Measurements from ENCODE around the gene RAD54L2.
"Not testable (repeated sequence)": the region's sequence is repeated elsewhere in the genome, so short reads cannot be mapped to it uniquely, and the experiment has no call there.

RAD54L2 gene

GRCh38 chr3:51539291-51539941, 897 bp downstream of the RAD54L2 start:
- no peak for DNase-seq

DNA sequence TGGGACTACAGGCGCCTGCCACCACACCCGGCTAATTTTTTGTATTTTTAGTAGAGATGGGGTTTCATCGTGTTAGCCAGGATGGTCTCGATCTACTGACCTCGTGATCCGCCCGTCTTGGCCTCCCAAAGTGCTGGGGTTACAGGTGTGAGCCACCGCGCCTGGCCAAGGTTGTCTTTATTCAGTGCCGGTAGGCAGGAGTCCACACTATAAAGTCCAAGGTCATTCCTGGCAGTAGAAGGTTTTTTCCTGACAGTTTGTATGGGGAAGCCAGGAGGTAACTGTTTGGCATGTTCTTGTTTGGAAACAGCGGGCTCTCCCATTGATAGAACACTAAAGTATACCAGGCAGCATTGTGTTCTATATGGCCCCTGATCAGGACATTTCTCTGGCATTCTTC, 4.1 kb downstream of the RAD54L2 start:
- not testable (repeated sequence) for DNase-seq

- no peak for DNase-seq
These were observed 5.7 kb downstream of the RAD54L2 start for GRCh38 chr3:51544011-51544775.

DNA sequence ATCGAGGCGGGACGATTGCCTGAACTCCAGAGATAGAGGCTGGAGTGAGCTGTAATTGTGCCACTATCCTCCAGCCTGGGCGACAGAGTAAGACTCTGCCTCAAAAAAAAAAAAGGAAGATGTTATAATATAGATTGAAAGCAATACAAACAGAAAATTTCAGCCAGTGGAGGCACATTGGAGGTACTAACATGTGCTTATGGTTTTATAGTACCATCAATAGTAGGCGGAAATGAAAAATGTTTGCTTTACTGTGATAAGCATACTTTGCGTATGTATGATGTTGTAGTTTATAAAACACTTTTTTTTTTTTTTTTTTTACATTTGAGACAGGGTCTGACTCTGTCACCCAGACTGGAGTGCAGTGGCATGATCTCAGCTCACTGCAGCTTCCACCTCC, 8.8 kb downstream of the RAD54L2 start:
- no peak for DNase-seq

DNA sequence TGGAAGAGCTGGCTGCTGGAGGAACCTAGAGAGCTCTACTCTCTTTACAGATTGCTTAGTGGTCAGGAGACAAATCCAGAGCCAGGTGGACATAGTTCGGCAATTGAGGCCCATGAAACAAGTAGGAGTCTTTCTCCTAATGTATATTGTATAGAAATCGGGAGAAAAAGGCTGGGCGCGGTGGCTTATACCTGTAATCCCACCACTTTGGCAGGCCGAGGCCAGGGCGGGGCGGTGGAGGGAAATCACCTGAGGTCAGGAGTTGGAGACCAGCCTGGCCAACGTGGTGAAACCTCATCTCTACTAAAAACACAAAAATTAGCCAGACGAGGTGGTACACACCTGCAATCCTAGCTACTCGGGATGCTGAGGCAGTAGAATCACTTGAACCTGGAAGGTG, 10.8 kb downstream of the RAD54L2 start:
- no peak for DNase-seq

DNA sequence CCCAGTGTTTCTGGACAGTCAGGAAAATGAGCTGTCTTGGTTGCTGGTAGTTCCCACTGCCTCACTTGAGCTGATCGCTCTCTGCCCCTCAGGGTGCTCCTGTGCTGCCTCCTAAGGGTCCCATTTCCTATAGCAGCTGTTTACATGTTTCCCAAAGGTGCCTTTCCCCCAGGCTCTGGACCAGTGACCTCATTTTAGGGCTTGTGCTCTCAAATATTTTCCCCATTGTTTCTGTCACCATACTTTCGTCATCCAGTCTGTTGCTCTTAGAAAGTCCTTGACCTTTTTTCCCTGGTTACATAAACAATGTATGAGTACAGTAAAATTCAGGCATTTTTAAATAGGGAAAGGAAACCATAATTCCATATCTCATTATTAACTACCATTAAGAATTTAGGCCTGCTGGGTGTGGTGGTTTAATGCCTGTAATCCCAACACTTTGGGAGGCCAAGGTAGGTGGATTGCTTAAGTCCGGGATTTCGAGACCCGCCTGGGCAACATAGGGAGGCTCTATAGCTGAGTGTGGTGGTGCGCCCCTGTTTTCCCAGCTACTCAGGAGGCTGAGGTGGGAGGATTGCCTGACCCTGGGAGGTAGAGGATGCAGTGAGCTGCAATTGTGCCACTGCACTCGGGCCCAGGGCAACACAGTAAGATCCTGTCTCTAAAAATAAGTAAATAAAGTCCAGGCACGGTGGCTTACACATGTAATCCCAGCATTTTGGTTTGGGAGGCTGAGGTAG, 11.7 kb downstream of the RAD54L2 start:
- no peak for DNase-seq

DNA sequence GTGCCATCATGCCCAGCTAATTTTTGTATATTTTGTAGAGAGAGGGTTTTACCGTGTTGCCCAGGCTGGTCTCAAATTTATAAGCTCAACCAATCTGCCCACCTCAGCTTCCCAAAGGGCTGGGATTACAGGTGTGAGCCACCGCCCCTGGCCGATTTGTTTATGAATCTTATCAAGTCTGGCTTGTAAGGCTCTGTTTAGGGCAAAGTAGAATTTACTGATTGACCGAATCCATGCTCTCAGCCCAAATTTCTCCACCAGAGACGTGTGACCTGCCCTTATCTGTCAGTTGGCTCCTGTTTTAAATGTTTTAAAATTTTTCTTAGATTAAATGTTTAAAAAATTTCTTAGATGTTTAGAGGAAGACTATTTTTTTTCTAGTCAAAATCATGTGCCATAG, 19.5 kb downstream of the RAD54L2 start:
- DNase-seq: no peak

DNA sequence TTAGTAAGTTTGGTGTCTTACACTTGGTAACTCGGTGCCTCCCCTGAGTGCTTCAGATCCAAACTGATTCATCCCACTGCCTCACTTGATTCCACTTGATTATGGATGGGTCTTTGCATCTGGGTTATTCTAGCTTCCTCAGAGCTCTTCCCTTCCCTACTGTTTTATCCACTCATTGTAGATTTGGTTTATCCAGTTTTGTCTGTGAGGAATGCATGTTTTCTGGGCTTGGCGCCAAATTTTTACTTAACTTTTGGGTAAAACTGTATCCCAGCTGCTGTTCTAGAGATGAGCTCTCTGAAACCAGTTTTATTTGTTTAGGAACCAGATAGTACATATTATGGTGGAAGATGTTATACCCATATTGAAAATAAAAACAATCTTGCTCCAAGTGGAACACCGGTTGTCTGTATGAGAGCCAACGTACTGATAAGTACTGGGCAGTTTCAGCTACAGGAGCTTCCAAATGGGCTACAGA, 20.9 kb downstream of the RAD54L2 start:
- no peak for DNase-seq

DNA sequence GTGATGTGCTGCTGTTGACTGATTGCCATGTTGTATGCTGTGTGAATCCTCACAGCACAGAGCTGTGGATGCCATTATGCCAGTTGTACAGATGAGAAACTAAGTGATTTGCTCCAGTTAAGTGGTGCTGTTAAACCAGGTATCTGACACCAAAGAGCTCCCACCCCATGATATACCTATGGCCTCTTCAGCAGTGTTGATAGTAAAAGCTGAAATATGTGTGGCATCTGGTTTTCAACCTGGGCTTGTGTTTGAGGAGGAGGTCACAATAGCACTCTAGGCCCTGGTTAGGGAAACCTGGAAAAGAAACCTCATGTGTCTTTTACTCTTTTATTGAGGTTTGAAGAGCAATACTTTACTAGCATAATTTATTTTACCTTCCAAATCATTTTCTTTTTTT, 21.4 kb downstream of the RAD54L2 start:
- no peak for DNase-seq

DNA sequence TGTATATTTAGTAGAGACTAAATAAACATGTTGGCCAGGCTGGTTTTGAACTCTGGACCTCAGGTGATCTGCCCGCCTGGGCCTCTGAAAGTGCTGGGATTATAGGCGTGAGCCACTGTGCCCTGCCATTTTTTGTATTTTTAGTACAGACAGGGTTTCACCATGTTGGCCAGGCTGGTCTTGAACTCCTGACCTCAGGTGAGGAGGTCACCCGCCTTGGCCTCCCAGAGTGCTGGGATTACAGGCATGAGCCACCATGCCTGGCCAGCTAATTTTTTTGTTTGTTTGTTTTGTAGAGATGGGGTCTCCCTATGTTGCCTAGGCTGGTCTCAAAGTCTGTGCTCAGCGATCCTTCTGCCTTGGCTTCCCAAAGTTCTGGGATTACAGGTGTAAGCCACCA, 23.9 kb downstream of the RAD54L2 start:
- DNase-seq: not testable (repeated sequence)

DNA sequence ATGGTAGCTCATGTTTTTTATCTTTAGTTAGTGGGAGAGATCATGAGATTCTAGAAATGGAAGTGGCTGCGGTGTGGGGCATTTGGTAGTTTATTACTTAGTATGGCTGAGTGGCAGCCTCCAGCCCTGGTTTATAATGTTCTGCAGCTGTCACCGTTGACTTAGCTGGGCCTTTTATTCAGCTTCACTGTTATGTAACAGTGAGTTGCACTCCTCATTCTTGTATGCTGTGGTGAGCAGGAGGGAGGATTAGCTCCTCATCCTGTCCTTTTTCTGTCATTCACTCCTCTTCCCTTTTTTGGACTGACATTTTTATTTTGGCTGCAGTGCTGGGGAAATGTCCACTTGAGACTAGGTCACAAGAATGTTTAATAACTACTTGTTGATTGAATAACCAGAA, 29.5 kb downstream of the RAD54L2 start:
- DNase-seq: no peak

- DNase-seq: no peak
These were observed 30.5 kb downstream of the RAD54L2 start for GRCh38 chr3:51568996-51569395.

DNA sequence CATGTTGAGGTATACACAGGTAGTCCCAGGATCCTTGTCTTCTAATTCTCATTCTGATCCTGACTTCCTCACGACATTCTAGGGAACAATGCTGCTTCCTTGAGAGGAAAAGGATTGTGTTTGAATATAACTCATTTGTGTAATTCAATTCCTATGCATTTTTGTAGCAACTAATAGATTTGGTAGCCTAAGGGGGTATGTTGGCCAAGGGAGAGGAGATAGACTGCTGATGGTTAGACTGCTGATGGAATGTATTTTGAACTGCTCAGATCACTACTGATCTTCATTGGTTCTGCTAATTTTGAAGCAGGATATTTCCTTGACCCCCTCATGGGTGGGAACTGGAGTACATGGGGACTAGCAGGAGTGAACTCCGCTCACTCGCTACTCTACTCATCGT, 39.7 kb downstream of the RAD54L2 start:
- no peak for DNase-seq

DNA sequence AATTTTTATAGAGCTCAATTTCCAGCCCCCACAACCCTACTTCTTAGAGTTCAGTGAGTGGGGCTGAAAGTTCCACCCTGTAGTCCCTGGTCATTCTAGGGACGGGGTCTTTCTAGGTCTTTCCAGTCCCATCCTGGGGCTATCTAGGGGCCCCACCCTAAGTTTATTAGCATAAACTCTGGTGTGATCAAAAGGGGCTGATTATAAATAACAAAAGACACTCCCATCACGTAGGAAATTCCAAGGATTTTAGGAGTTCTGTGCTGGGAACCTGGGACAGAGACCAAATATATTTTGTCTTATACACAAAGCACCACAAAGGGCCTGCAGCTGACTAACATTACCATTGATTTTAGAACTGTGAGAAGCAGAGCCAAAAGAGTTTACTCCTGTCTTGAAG, 41.9 kb downstream of the RAD54L2 start:
- DNase-seq: no peak

DNA sequence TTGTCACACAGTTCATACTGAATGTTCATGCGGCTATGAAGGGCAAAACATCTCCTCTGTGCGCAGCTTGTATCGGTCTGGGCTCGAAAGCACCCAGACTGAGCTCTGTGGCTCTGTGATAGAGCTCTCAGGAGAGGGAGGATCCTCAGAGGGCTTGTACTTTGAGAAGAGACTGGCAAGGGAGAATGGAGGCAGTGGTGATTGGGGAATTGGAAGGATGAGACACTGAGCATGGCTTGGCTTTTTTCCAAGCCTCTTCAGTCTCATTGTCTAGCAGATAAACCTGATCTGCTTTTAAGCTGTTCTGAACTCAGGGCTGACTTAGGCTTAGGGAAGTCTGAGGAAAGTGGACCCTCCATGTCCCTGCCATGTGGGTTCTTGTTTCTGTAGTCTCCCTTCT, 43.0 kb downstream of the RAD54L2 start:
- DNase-seq: no peak

DNA sequence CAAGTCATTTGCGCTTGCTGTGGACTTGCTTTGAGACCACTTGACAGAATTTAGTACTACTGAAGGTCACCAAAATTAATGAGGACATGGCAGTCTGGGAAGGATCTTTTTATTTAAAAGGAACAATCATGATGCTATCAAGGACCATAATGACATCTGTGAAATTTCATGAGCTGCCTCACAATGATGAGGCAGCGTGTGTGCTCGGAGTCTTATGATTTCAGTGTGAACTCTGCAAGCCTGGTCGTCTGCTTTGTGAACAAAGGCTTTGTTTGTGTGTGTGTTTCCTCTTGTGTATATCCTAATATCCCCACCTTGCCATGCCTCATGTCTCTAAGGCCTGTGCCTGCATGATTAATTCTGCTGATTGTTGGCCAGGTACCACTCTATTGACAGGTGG, 46.7 kb downstream of the RAD54L2 start:
- DNase-seq: no peak

- DNase-seq: no peak
These were observed 47.4 kb downstream of the RAD54L2 start for GRCh38 chr3:51585871-51586270.
